ENCODE results near the gene COPB2. TPM values are rescaled to one million over a fixed set of nuclear protein-coding genes. Genes with fewer than 3 reads are reported as not detected.
"Not testable (repeated sequence)": the region's sequence is repeated elsewhere in the genome, so short reads cannot be mapped to it uniquely, and the experiment has no call there.

The COPB2 gene
- polyA plus RNA-seq, 2 donors, result 23.2 to 50.6 TPM

- no peak overlapping the region for H3K4me3 ChIP-seq (ENCODE audit: low read depth in 1 of 2, low read length in 2 of 2)
- WGBS, 2 donors, result 41 to 47% methylated on average over 1 of the region's 1 CpG
- H3K9me3 ChIP-seq (ENCODE audit: control insufficient read depth in 2 of 2, insufficient read depth in 1 of 2, low read depth in 1 of 2, low read length in 1 of 2), result no peaks in the 10 kb centered on the region
- no peaks in the 10 kb centered on the region for H3K27me3 ChIP-seq (ENCODE audit: control insufficient read depth in 1 of 2, insufficient read depth in 2 of 2, low read length in 2 of 2)
- no peak overlapping the region for H3K27ac ChIP-seq (ENCODE audit: low read depth in 2 of 2, low read length in 1 of 2)
- H3K4me1 ChIP-seq (ENCODE audit: control insufficient read depth in 2 of 2, insufficient read depth in 2 of 2, low read length in 1 of 2), result no peaks in the 10 kb centered on the region
- no peaks in the 10 kb centered on the region for H3K36me3 ChIP-seq (ENCODE audit: control insufficient read depth in 2 of 2, insufficient read depth in 2 of 2, low read length in 1 of 2)
Observed at GRCh38 chr3:139421040-139421439, 31.6 kb upstream of the COPB2 start.

GRCh38 chr3:139418144-139418543 is 28.7 kb upstream of the COPB2 start:
- no peak overlapping the region for H3K27ac ChIP-seq (ENCODE audit: low read depth in 2 of 2, low read length in 1 of 2)
- H3K4me1 ChIP-seq (ENCODE audit: control insufficient read depth in 2 of 2, insufficient read depth in 2 of 2, low read length in 1 of 2), result no peaks in the 10 kb centered on the region
- H3K9me3 ChIP-seq (ENCODE audit: control insufficient read depth in 2 of 2, insufficient read depth in 1 of 2, low read depth in 1 of 2, low read length in 1 of 2), result peaks cover 0 to 2% of the 10 kb centered on the region in 2 donors
- H3K27me3 ChIP-seq (ENCODE audit: control insufficient read depth in 1 of 2, insufficient read depth in 2 of 2, low read length in 2 of 2), result no peaks in the 10 kb centered on the region
- no peaks in the 10 kb centered on the region for H3K36me3 ChIP-seq (ENCODE audit: control insufficient read depth in 2 of 2, insufficient read depth in 2 of 2, low read length in 1 of 2)
- 68 to 85% methylated on average over 2 of the region's 2 CpGs for WGBS, 2 donors
- no peak overlapping the region for H3K4me3 ChIP-seq (ENCODE audit: low read depth in 1 of 2, low read length in 2 of 2)

- Histone ChIP-seq H3K4me3 (ENCODE audit: low read depth in 1 of 2, low read length in 2 of 2) (no peak overlapping the region), H3K36me3 (ENCODE audit: control insufficient read depth in 2 of 2, insufficient read depth in 2 of 2, low read length in 1 of 2) (no peaks in the 10 kb centered on the region), H3K4me1 (ENCODE audit: control insufficient read depth in 2 of 2, insufficient read depth in 2 of 2, low read length in 1 of 2) (no peaks in the 10 kb centered on the region), H3K9me3 (ENCODE audit: control insufficient read depth in 2 of 2, insufficient read depth in 1 of 2, low read depth in 1 of 2, low read length in 1 of 2) (peaks cover 0 to 2% of the 10 kb centered on the region in 2 donors), H3K27me3 (ENCODE audit: control insufficient read depth in 1 of 2, insufficient read depth in 2 of 2, low read length in 2 of 2) (no peaks in the 10 kb centered on the region), H3K27ac (ENCODE audit: low read depth in 2 of 2, low read length in 1 of 2) (no peak overlapping the region)
- WGBS, 2 donors, result 93 to 96% methylated on average over 1 of the region's 1 CpG
Observed at GRCh38 chr3:139416275-139416674, 26.8 kb upstream of the COPB2 start.

- Histone ChIP-seq H3K9me3 (ENCODE audit: control insufficient read depth in 2 of 2, insufficient read depth in 1 of 2, low read depth in 1 of 2, low read length in 1 of 2) (peaks cover 0 to 2% of the 10 kb centered on the region in 2 donors), H3K27ac (ENCODE audit: low read depth in 2 of 2, low read length in 1 of 2) (no peak overlapping the region)
- WGBS, 2 donors, result 73 to 75% methylated on average over 2 of the region's 2 CpGs
Observed at GRCh38 chr3:139414608-139415224, 25.3 kb upstream of the COPB2 start.

GRCh38 chr3:139412891-139413290 is 23.4 kb upstream of the COPB2 start:
- H3K27ac ChIP-seq (ENCODE audit: low read depth in 2 of 2, low read length in 1 of 2); H3K36me3 ChIP-seq (ENCODE audit: control insufficient read depth in 2 of 2, insufficient read depth in 2 of 2, low read length in 1 of 2); H3K27me3 ChIP-seq (ENCODE audit: control insufficient read depth in 1 of 2, insufficient read depth in 2 of 2, low read length in 2 of 2); H3K4me3 ChIP-seq (ENCODE audit: low read depth in 1 of 2, low read length in 2 of 2); H3K4me1 ChIP-seq (ENCODE audit: control insufficient read depth in 2 of 2, insufficient read depth in 2 of 2, low read length in 1 of 2); H3K9me3 ChIP-seq (ENCODE audit: control insufficient read depth in 2 of 2, insufficient read depth in 1 of 2, low read depth in 1 of 2, low read length in 1 of 2): not testable (repeated sequence)

More at GRCh38 chr3:139414608-139415224, 25.3 kb upstream of the COPB2 start:
- Histone ChIP-seq H3K4me1 (ENCODE audit: control insufficient read depth in 2 of 2, insufficient read depth in 2 of 2, low read length in 1 of 2) (no peaks in the 10 kb centered on the region), H3K27me3 (ENCODE audit: control insufficient read depth in 1 of 2, insufficient read depth in 2 of 2, low read length in 2 of 2) (no peaks in the 10 kb centered on the region), H3K4me3 (ENCODE audit: low read depth in 1 of 2, low read length in 2 of 2) (no peak overlapping the region), H3K36me3 (ENCODE audit: control insufficient read depth in 2 of 2, insufficient read depth in 2 of 2, low read length in 1 of 2) (no peaks in the 10 kb centered on the region)

- not testable (repeated sequence) for H3K4me3 ChIP-seq (ENCODE audit: low read depth in 1 of 2, low read length in 2 of 2); H3K27me3 ChIP-seq (ENCODE audit: control insufficient read depth in 1 of 2, insufficient read depth in 2 of 2, low read length in 2 of 2); H3K27ac ChIP-seq (ENCODE audit: low read depth in 2 of 2, low read length in 1 of 2); H3K9me3 ChIP-seq (ENCODE audit: control insufficient read depth in 2 of 2, insufficient read depth in 1 of 2, low read depth in 1 of 2, low read length in 1 of 2); H3K4me1 ChIP-seq (ENCODE audit: control insufficient read depth in 2 of 2, insufficient read depth in 2 of 2, low read length in 1 of 2); H3K36me3 ChIP-seq (ENCODE audit: control insufficient read depth in 2 of 2, insufficient read depth in 2 of 2, low read length in 1 of 2)
- 82 to 87% methylated on average over 2 of the region's 2 CpGs for WGBS, 2 donors
Observed at GRCh38 chr3:139401155-139401554, 11.7 kb upstream of the COPB2 start.

- WGBS, 2 donors, result 92 to 94% methylated on average over 3 of the region's 3 CpGs
- Histone ChIP-seq H3K27me3 (ENCODE audit: control insufficient read depth in 1 of 2, insufficient read depth in 2 of 2, low read length in 2 of 2) (no peaks in the 10 kb centered on the region), H3K27ac (ENCODE audit: low read depth in 2 of 2, low read length in 1 of 2) (no peak overlapping the region), H3K4me1 (ENCODE audit: control insufficient read depth in 2 of 2, insufficient read depth in 2 of 2, low read length in 1 of 2) (no peaks in the 10 kb centered on the region), H3K9me3 (ENCODE audit: control insufficient read depth in 2 of 2, insufficient read depth in 1 of 2, low read depth in 1 of 2, low read length in 1 of 2) (no peaks in the 10 kb centered on the region), H3K36me3 (ENCODE audit: control insufficient read depth in 2 of 2, insufficient read depth in 2 of 2, low read length in 1 of 2) (no peaks in the 10 kb centered on the region), H3K4me3 (ENCODE audit: low read depth in 1 of 2, low read length in 2 of 2) (no peak overlapping the region)
Observed at GRCh38 chr3:139396707-139397106, 7.3 kb upstream of the COPB2 start.

- no peak overlapping the region for H3K27ac ChIP-seq (ENCODE audit: low read depth in 2 of 2, low read length in 1 of 2)
- H3K36me3 ChIP-seq (ENCODE audit: control insufficient read depth in 2 of 2, insufficient read depth in 2 of 2, low read length in 1 of 2), result no peaks in the 10 kb centered on the region
Observed at GRCh38 chr3:139394116-139394515, 4.7 kb upstream of the COPB2 start.

GRCh38 chr3:139388821-139389551 is 461 bp downstream of the COPB2 start:
- 1 to 3% methylated on average over 25 of the region's 25 CpGs for WGBS, 2 donors
- Histone ChIP-seq H3K4me3 (ENCODE audit: low read depth in 1 of 2, low read length in 2 of 2) (peak overlapping the region; percentile 81 to 90), H3K27ac (ENCODE audit: low read depth in 2 of 2, low read length in 1 of 2) (peak overlapping the region; percentile 78 to 99), H3K27me3 (ENCODE audit: control insufficient read depth in 1 of 2, insufficient read depth in 2 of 2, low read length in 2 of 2) (no peaks in the 10 kb centered on the region), H3K9me3 (ENCODE audit: control insufficient read depth in 2 of 2, insufficient read depth in 1 of 2, low read depth in 1 of 2, low read length in 1 of 2) (no peaks in the 10 kb centered on the region), H3K4me1 (ENCODE audit: control insufficient read depth in 2 of 2, insufficient read depth in 2 of 2, low read length in 1 of 2) (no peaks in the 10 kb centered on the region), H3K36me3 (ENCODE audit: control insufficient read depth in 2 of 2, insufficient read depth in 2 of 2, low read length in 1 of 2) (no peaks in the 10 kb centered on the region)

More at GRCh38 chr3:139394116-139394515, 4.7 kb upstream of the COPB2 start:
- Histone ChIP-seq H3K4me3 (ENCODE audit: low read depth in 1 of 2, low read length in 2 of 2) (no peak overlapping the region), H3K4me1 (ENCODE audit: control insufficient read depth in 2 of 2, insufficient read depth in 2 of 2, low read length in 1 of 2) (no peaks in the 10 kb centered on the region), H3K27me3 (ENCODE audit: control insufficient read depth in 1 of 2, insufficient read depth in 2 of 2, low read length in 2 of 2) (no peaks in the 10 kb centered on the region), H3K9me3 (ENCODE audit: control insufficient read depth in 2 of 2, insufficient read depth in 1 of 2, low read depth in 1 of 2, low read length in 1 of 2) (no peaks in the 10 kb centered on the region)

GRCh38 chr3:139388077-139388476 is 1.4 kb downstream of the COPB2 start:
- H3K4me3 ChIP-seq (ENCODE audit: low read depth in 1 of 2, low read length in 2 of 2), result peak overlapping the region in 1 of 2 donors; percentile 90
- 63 to 78% methylated on average over 10 of the region's 10 CpGs for WGBS, 2 donors
- H3K9me3 ChIP-seq (ENCODE audit: control insufficient read depth in 2 of 2, insufficient read depth in 1 of 2, low read depth in 1 of 2, low read length in 1 of 2), result no peaks in the 10 kb centered on the region
- H3K27ac ChIP-seq (ENCODE audit: low read depth in 2 of 2, low read length in 1 of 2), result no peak overlapping the region
- H3K4me1 ChIP-seq (ENCODE audit: control insufficient read depth in 2 of 2, insufficient read depth in 2 of 2, low read length in 1 of 2), result no peaks in the 10 kb centered on the region
- H3K27me3 ChIP-seq (ENCODE audit: control insufficient read depth in 1 of 2, insufficient read depth in 2 of 2, low read length in 2 of 2), result no peaks in the 10 kb centered on the region
- H3K36me3 ChIP-seq (ENCODE audit: control insufficient read depth in 2 of 2, insufficient read depth in 2 of 2, low read length in 1 of 2), result no peaks in the 10 kb centered on the region

Measured in esophagus (tissue), 2 donors.